SK-N-MC (cell line): Measurements from ENCODE around the gene MAGI2.

Experiments used
- EZH2 ChIP-seq: fragments of 200-600 bp; sonication (generic); IDR thresholded peaks from one replicate; pipeline ENCODE4 v1.6.1; 2017; ENCODE audit warnings: antibody characterized with exemption
- FOXP2 ChIP-seq: optimal IDR thresholded peaks from 2 replicates; pipeline ENCODE3; 2011; ENCODE audit warnings: mild to moderate bottlenecking, moderate library complexity; ENCODE audit not compliant: insufficient read depth; ENCODE audit errors: extremely low read length, control extremely low read depth
- POLR2AphosphoS5 ChIP-seq: IDR thresholded peaks from 2 replicates; pipeline ENCODE4 v1.6.1; 2012; ENCODE audit warnings: mild to moderate bottlenecking, low read depth, low read length, borderline replicate concordance

- TF ChIP-seq POLR2AphosphoS5, result no peak
- no peak for TF ChIP-seq EZH2
- TF ChIP-seq FOXP2, result no peak
Measured at GRCh38 chr7:79461660-79462059, 8.2 kb upstream of the MAGI2 start.
